Activated naive CD8-positive, alpha-beta T cell (primary cell): ENCODE results near the gene WDR81.
"Not testable (repeated sequence)": the region's sequence is repeated elsewhere in the genome, so short reads cannot be mapped to it uniquely, and the experiment has no call there.

Experiments used
- H3K27ac Mint-ChIP-seq: one replicate; pipeline ENCODE4 v1.8.0; 2021; ENCODE audit warnings: mixed read lengths
- H3K27me3 Mint-ChIP-seq: one replicate; pipeline ENCODE4 v1.8.0; 2021; ENCODE audit warnings: mixed read lengths
- H3K36me3 Mint-ChIP-seq: one replicate; pipeline ENCODE4 v1.8.0; 2021; ENCODE audit warnings: mixed read lengths
- H3K4me1 Mint-ChIP-seq: one replicate; pipeline ENCODE4 v1.8.0; 2021; ENCODE audit warnings: low read depth, mixed read lengths
- H3K4me3 Mint-ChIP-seq: one replicate; pipeline ENCODE4 v1.8.0; 2021; ENCODE audit warnings: mild to moderate bottlenecking, mixed read lengths
- H3K9me3 Mint-ChIP-seq: one replicate; pipeline ENCODE4 v1.8.0; 2021; ENCODE audit warnings: low read depth, mixed read lengths

The WDR81 gene

DNA sequence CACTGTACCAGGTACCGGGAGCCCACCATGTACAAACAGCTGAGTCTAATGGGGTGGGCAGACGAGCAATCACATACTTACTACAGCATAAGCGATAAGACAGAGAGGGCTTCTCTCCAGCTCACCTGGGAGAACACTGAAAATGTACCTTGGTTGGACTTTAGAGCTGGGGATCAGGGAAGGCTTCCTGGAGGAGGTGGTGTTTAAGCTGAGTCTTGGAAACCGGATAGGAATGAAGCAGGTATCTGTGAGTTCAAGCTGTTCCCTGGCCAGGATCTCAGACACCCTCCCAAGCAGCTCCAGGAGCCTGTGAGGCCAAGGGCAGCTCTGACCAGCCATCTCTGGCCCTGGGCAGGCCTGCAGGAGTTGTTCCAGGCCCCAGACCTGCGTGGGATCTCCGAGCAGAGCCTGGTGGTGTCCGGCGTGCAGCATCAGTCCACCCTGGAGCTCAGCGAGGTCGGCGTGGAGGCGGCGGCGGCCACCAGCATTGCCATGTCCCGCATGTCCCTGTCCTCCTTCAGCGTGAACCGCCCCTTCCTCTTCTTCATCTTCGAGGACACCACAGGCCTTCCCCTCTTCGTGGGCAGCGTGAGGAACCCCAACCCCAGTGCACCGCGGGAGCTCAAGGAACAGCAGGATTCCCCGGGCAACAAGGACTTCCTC, 29.4 kb downstream of the WDR81 start:
- Mint-ChIP-seq H3K36me3 (no peaks in the 10 kb centered on the region), H3K9me3 (no peaks in the 10 kb centered on the region), H3K4me1 (peaks cover 3% of the 10 kb centered on the region), H3K4me3 (no peak overlapping the region), H3K27me3 (no peaks in the 10 kb centered on the region), H3K27ac (no peak overlapping the region)

DNA sequence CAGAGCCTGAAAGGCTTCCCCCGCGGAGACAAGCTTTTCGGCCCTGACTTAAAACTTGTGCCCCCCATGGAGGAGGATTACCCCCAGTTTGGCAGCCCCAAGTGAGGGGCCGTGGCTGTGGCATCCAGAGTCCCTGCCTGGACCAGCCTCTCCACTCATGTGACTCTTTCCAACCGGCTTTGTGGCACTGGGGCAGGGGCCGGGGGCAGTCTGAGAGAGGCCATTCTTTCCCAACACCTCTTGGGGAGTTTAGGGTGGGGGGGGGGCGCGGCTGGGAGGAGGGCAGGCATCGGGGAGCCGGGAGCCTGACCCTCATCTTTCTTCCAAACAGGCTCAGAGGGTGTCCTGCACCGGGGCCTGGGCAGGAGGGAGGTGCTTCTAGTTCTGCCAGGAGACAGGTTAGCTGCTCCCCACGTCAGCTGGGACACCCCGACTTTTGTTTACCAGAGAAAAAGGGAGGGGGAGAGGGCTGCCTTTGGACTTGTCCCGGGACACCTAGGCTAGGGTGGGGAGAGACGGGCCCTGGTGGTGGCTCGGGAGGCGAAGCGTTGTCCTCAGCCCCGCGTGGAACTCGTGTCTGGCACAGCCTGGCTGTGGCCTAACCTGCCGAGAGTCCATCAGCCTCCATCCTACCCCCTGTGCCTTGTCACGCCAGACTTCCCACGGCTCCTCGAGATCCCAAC, 30.1 kb downstream of the WDR81 start:
- Mint-ChIP-seq H3K36me3 (no peaks in the 10 kb centered on the region), H3K4me3 (no peak overlapping the region), H3K27ac (no peak overlapping the region), H3K4me1 (peaks cover 3% of the 10 kb centered on the region), H3K27me3 (no peaks in the 10 kb centered on the region), H3K9me3 (no peaks in the 10 kb centered on the region)

- Mint-ChIP-seq H3K36me3 (no peaks in the 10 kb centered on the region), H3K4me1 (peaks cover 3% of the 10 kb centered on the region), H3K4me3 (no peak overlapping the region), H3K27ac (no peak overlapping the region), H3K27me3 (no peaks in the 10 kb centered on the region), H3K9me3 (no peaks in the 10 kb centered on the region)
These were observed 30.8 kb downstream of the WDR81 start for GRCh38 chr17:1755252-1755826.

- Mint-ChIP-seq H3K4me3 (no peak overlapping the region), H3K36me3 (no peaks in the 10 kb centered on the region), H3K9me3 (no peaks in the 10 kb centered on the region), H3K27ac (peak overlapping the region; percentile 34), H3K27me3 (no peaks in the 10 kb centered on the region), H3K4me1 (peaks cover 3% of the 10 kb centered on the region)
These were observed 31.3 kb downstream of the WDR81 start for GRCh38 chr17:1755827-1756262.

DNA sequence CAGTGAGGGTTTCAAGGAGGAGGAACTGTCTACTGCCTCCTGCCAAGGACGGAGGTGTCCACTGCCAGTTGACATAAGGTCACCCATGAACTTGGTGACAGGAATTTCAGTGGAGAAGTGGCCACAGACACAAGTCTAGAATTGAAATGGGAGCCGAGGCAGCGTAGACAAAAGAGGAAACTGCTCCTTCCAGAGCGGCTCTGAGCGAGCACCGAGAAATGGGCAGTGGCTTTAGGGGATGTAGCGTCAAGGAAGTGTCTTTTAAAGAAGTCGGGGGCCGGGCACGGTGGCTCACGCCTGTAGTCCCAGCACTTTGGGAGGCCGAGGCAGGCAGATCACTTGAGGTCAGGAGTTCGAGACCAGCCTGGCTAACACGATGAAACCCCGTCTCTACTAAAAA, 34.3 kb downstream of the WDR81 start:
- Mint-ChIP-seq H3K4me1 (peaks cover 17% of the 10 kb centered on the region), H3K9me3 (no peaks in the 10 kb centered on the region), H3K27ac (no peak overlapping the region), H3K27me3 (no peaks in the 10 kb centered on the region), H3K4me3 (no peak overlapping the region), H3K36me3 (no peaks in the 10 kb centered on the region)

DNA sequence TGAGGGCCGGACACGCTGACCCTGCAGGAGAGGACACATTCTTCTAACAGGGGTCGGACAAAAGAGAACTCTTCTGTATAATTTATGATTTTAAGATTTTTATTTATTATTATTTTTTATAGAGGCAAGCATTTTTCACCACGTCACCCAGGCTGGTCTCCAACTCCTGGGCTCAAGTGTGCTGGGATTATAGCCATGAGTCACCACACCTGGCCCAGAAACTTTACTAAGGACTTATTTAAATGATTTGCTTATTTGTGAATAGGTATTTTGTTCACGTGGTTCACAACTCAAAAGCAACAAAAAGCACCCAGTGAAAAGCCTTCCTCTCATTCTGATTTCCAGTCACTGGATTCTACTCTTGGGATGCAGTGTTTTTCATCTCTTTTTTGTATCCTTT, 35.0 kb downstream of the WDR81 start:
- Mint-ChIP-seq H3K9me3 (no peaks in the 10 kb centered on the region), H3K4me3 (no peak overlapping the region), H3K36me3 (no peaks in the 10 kb centered on the region), H3K4me1 (peaks cover 24% of the 10 kb centered on the region), H3K27me3 (no peaks in the 10 kb centered on the region), H3K27ac (no peak overlapping the region)

- H3K27ac Mint-ChIP-seq: no peak overlapping the region
- no peaks in the 10 kb centered on the region for H3K9me3 Mint-ChIP-seq
- no peak overlapping the region for H3K4me3 Mint-ChIP-seq
- H3K27me3 Mint-ChIP-seq: no peaks in the 10 kb centered on the region
- peaks cover 28% of the 10 kb centered on the region for H3K4me1 Mint-ChIP-seq
- no peaks in the 10 kb centered on the region for H3K36me3 Mint-ChIP-seq
These were observed 37.9 kb downstream of the WDR81 start for GRCh38 chr17:1762233-1762900.

- no peaks in the 10 kb centered on the region for H3K27me3 Mint-ChIP-seq
- H3K4me3 Mint-ChIP-seq: peak overlapping the region; percentile 27
- H3K27ac Mint-ChIP-seq: peak overlapping the region; percentile 87
- H3K9me3 Mint-ChIP-seq: no peaks in the 10 kb centered on the region
- no peaks in the 10 kb centered on the region for H3K36me3 Mint-ChIP-seq
- peaks cover 33% of the 10 kb centered on the region for H3K4me1 Mint-ChIP-seq
These were observed 38.7 kb downstream of the WDR81 start for GRCh38 chr17:1762901-1763898.

DNA sequence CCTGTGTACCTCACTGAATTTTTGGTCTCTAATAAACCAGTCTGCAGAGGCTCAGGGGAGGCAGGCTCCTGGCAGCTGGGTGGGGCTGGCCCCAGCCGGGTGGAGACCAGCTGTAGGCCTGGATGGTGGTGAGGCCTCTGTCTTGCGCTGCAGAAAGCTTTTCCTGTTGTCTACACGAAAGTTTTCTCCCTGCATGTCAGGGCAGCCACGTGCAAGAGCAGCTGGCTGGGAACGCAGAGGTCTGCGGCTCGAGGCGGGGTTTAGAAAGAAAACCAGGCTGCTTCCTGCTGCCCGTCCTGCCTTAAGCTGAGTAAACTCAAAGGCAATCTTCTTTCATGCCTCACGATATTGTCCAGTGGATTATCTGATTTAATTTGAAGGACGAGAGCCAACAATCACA, 39.8 kb downstream of the WDR81 start:
- Mint-ChIP-seq H3K36me3 (no peaks in the 10 kb centered on the region), H3K27me3 (no peaks in the 10 kb centered on the region), H3K27ac (peak overlapping the region; percentile 84), H3K9me3 (no peaks in the 10 kb centered on the region), H3K4me3 (peak overlapping the region; percentile 27), H3K4me1 (peaks cover 36% of the 10 kb centered on the region)

- H3K27me3 Mint-ChIP-seq, H3K36me3 Mint-ChIP-seq, H3K9me3 Mint-ChIP-seq: not testable (repeated sequence)
- Mint-ChIP-seq H3K4me1 (peaks cover 40% of the 10 kb centered on the region), H3K27ac (peak overlapping the region; percentile 84), H3K4me3 (peak overlapping the region; percentile 27)
These were observed 40.2 kb downstream of the WDR81 start for GRCh38 chr17:1764705-1765104.

DNA sequence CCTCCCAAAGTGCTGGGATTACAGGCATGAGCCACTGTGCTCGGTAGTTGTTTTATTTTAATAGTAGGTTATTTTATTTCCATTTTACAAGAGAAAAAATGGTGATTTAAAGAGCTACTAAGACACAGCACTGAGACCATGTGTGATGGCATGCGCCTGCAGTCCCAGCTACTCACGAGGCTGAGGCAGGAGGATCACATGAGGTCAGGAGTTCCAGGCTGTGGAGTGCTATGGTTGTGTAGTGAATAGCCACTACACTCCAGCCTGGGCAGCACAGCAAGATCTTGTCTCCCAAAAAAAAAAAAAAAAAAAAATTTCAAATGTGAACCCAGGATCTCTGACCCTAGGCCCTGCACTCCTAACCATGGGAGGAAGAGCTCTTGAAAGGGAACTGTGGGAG, 41.1 kb downstream of the WDR81 start:
- Mint-ChIP-seq H3K4me1 (peaks cover 45% of the 10 kb centered on the region), H3K36me3 (no peaks in the 10 kb centered on the region), H3K9me3 (no peaks in the 10 kb centered on the region), H3K27ac (peak overlapping the region; percentile 22), H3K27me3 (no peaks in the 10 kb centered on the region), H3K4me3 (no peak overlapping the region)

- no peak overlapping the region for H3K27ac Mint-ChIP-seq
- no peak overlapping the region for H3K4me3 Mint-ChIP-seq
- H3K4me1 Mint-ChIP-seq: peaks cover 51% of the 10 kb centered on the region
- H3K36me3 Mint-ChIP-seq: no peaks in the 10 kb centered on the region
- no peaks in the 10 kb centered on the region for H3K9me3 Mint-ChIP-seq
- no peaks in the 10 kb centered on the region for H3K27me3 Mint-ChIP-seq
These were observed 42.1 kb downstream of the WDR81 start for GRCh38 chr17:1766382-1767135.

GRCh38 chr17:1767358-1767757, 42.9 kb downstream of the WDR81 start:
- H3K27ac Mint-ChIP-seq: peak overlapping the region; percentile 38
- H3K27me3 Mint-ChIP-seq: no peaks in the 10 kb centered on the region
- peak overlapping the region; percentile 5 for H3K4me3 Mint-ChIP-seq
- H3K9me3 Mint-ChIP-seq: no peaks in the 10 kb centered on the region
- H3K4me1 Mint-ChIP-seq: peaks cover 45% of the 10 kb centered on the region
- H3K36me3 Mint-ChIP-seq: no peaks in the 10 kb centered on the region
